ENCODE measurements around the gene ADGRA1.

DNA sequence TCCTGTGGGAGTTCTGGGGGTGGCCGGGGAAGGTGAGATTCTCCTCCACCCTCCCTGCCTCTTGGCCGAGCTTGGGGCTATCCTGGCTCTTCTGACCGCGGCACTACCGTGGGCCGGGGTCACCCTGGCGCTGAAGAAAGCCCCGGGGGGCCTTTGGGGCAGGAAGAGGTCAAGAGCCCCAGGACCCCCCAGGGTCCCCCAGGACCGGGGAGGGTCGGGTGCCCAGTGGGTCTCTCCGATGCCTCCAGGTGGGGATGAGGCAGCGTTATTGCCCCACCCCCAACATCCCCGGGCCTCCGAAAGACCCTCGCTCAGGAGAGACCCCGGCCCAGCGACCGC, 71.9 kb downstream of the ADGRA1 start:
- TF ChIP-seq, protein P1, sequence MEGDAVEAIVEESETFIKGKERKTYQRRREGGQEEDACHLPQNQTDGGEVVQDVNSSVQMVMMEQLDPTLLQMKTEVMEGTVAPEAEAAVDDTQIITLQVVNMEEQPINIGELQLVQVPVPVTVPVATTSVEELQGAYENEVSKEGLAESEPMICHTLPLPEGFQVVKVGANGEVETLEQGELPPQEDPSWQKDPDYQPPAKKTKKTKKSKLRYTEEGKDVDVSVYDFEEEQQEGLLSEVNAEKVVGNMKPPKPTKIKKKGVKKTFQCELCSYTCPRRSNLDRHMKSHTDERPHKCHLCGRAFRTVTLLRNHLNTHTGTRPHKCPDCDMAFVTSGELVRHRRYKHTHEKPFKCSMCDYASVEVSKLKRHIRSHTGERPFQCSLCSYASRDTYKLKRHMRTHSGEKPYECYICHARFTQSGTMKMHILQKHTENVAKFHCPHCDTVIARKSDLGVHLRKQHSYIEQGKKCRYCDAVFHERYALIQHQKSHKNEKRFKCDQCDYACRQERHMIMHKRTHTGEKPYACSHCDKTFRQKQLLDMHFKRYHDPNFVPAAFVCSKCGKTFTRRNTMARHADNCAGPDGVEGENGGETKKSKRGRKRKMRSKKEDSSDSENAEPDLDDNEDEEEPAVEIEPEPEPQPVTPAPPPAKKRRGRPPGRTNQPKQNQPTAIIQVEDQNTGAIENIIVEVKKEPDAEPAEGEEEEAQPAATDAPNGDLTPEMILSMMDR (conservative IDR thresholded peaks at IDR 0.05; ENCODE audit: low read length) = no peak
- TF ChIP-seq EZH2phosphoT487 (IDR thresholded peaks at IDR 0.05; ENCODE audit: borderline replicate concordance) = no peak
